Mucosa of descending colon (tissue), 3 donors: ENCODE results near the gene ATP8A2. TPM values are rescaled to one million over a fixed set of nuclear protein-coding genes. Genes with fewer than 3 reads are reported as not detected.

Experiments used
- ATAC-seq: fragments of 200-7000 bp; cut with Tn5 transposase; one replicate; pipeline ENCODE4 v1.9.1; 2020; ENCODE audit warnings: mild to moderate bottlenecking, moderate library complexity
- DNase-seq, 3 donors: peaks; one replicate each; pipeline ENCODE4 v3.0.0-alpha.2; 2020
- H3K36me3 ChIP-seq: fragments of 200-600 bp; one replicate; pipeline ENCODE4 v1.8.0; 2021; ENCODE audit warnings: low read depth, mild to moderate bottlenecking
- H3K4me1 ChIP-seq: fragments of 200-600 bp; one replicate; pipeline ENCODE4 v1.8.0; 2021; ENCODE audit warnings: low read depth, mild to moderate bottlenecking
- H3K4me3 ChIP-seq: fragments of 200-600 bp; one replicate; pipeline ENCODE4 v1.8.0; 2021; ENCODE audit warnings: mild to moderate bottlenecking
- H3K9me3 ChIP-seq: fragments of 200-600 bp; one replicate; pipeline ENCODE4 v1.8.0; 2021; ENCODE audit warnings: mild to moderate bottlenecking
- CTCF ChIP-seq: fragments of 200-600 bp; IDR thresholded peaks from one replicate; pipeline ENCODE4 v1.8.0; 2022; ENCODE audit warnings: antibody characterized with exemption, mild to moderate bottlenecking
- intact Hi-C, 2 donors: fragments of 100-400 bp; cut with DNase I in 1 of 2; cut with micrococcal nuclease in 1 of 2; formaldehyde crosslinking; loops; one replicate each; pipeline versions ENCODE4 v1.11.0 to v1.11.1; 2022; cut with DNase I, micrococcal nuclease
- total RNA-seq, 3 donors: library from RNA; stranded (reverse); fragmentation: NEBNext Ultra II Directional in 2 of 3; extraction: Animal tissue kit (Norgen Biotek cat#: 25700) in 2 of 3; gene quantifications; one replicate each; pipeline versions ENCODE4 v1.2.1 to v1.2.4, GENCODE V29; 2021 to 2023
- donor health status: DM: no; HTN: no; CAD: no; lungs with moderate emphysema.
- donor health status: DM: no; HTN: no; CAD: no.
- donor health status: DM: no; HTN: yes; CAD: no.

The ATP8A2 gene
- total RNA-seq, 3 donors from 2014 or later: 0.22 to 3.6 (median 0.41) TPM

- ATAC-seq (no peak), DNase-seq (no peak)
- Histone ChIP-seq H3K36me3 (no peaks in the 10 kb centered on the region), H3K4me3 (no peak overlapping the region), H3K4me1 (peaks cover 4% of the 10 kb centered on the region), H3K9me3 (no peaks in the 10 kb centered on the region)
- no peak for TF ChIP-seq CTCF
- intact Hi-C loops: no loop called here
Observed at GRCh38 chr13:25691654-25692053, 319.9 kb downstream of the ATP8A2 start.

- H3K4me3 ChIP-seq: no peak overlapping the region
- H3K9me3 ChIP-seq: no peaks in the 10 kb centered on the region
- no peak for DNase-seq
- no peaks in the 10 kb centered on the region for H3K36me3 ChIP-seq
- no peak for ATAC-seq
- intact Hi-C loops: no loop called here
- H3K4me1 ChIP-seq: peaks cover 4% of the 10 kb centered on the region
- no peak for TF ChIP-seq CTCF
Observed at GRCh38 chr13:25692099-25692498, 320.3 kb downstream of the ATP8A2 start.

GRCh38 chr13:25699056-25699455 is 327.3 kb downstream of the ATP8A2 start:
- no peak for DNase-seq
- Histone ChIP-seq H3K9me3 (no peaks in the 10 kb centered on the region), H3K4me1 (no peaks in the 10 kb centered on the region), H3K4me3 (no peak overlapping the region), H3K36me3 (no peaks in the 10 kb centered on the region)
- intact Hi-C loops: no loop called here
- TF ChIP-seq CTCF: no peak
- no peak for ATAC-seq

- Histone ChIP-seq H3K4me1 (no peaks in the 10 kb centered on the region), H3K9me3 (no peaks in the 10 kb centered on the region), H3K36me3 (no peaks in the 10 kb centered on the region), H3K4me3 (no peak overlapping the region)
- DNase-seq (no peak), ATAC-seq (no peak)
- TF ChIP-seq CTCF: no peak
- intact Hi-C loops: no loop called here
Observed at GRCh38 chr13:25699600-25699999, 327.8 kb downstream of the ATP8A2 start.

GRCh38 chr13:25701304-25701703 is 329.5 kb downstream of the ATP8A2 start:
- H3K4me1 ChIP-seq: no peaks in the 10 kb centered on the region
- DNase-seq (no peak), ATAC-seq (no peak)
- H3K4me3 ChIP-seq: no peak overlapping the region
- no peak for TF ChIP-seq CTCF
- no peaks in the 10 kb centered on the region for H3K9me3 ChIP-seq
- intact Hi-C loops: no loop called here
- H3K36me3 ChIP-seq: no peaks in the 10 kb centered on the region

- H3K9me3 ChIP-seq: no peaks in the 10 kb centered on the region
- ATAC-seq: no peak
- TF ChIP-seq CTCF: no peak
- intact Hi-C loops: no loop called here
- no peaks in the 10 kb centered on the region for H3K36me3 ChIP-seq
- H3K4me1 ChIP-seq: no peaks in the 10 kb centered on the region
- H3K4me3 ChIP-seq: no peak overlapping the region
- DNase-seq: no peak
Observed at GRCh38 chr13:25702386-25702785, 330.6 kb downstream of the ATP8A2 start.
